ENCODE results near the gene GLYR1. TPM values are rescaled to one million over a fixed set of nuclear protein-coding genes. Genes with fewer than 3 reads are reported as not detected.

Gene GLYR1
- total RNA-seq, 1 donor from 2014 or later: 133 TPM

- Mint-ChIP-seq H3K36me3 (ENCODE audit: low read depth) (no peaks in the 10 kb centered on the region), H3K9me3 (no peaks in the 10 kb centered on the region), H3K27ac (ENCODE audit: unreplicated experiment) (peak overlapping the region; percentile 64), H3K4me3 (peak overlapping the region; percentile 92), H3K4me1 (peaks cover 28% of the 10 kb centered on the region), H3K27me3 (ENCODE audit: low read depth) (no peaks in the 10 kb centered on the region)
- TF ChIP-seq CTCF (conservative IDR thresholded peaks at IDR 0.05): no peak
- no peak for DNase-seq (ENCODE audit: low read depth, low spot score)
Measured at GRCh38 chr16:4765511-4766474, 81.3 kb downstream of the GLYR1 start.

GRCh38 chr16:4763791-4764190 is 83.3 kb downstream of the GLYR1 start:
- no peak for TF ChIP-seq CTCF (conservative IDR thresholded peaks at IDR 0.05)
- H3K4me3 Mint-ChIP-seq: peak overlapping the region; percentile 47
- no peaks in the 10 kb centered on the region for H3K9me3 Mint-ChIP-seq
- peaks cover 20% of the 10 kb centered on the region for H3K4me1 Mint-ChIP-seq
- H3K27ac Mint-ChIP-seq (ENCODE audit: unreplicated experiment): no peak overlapping the region
- no peaks in the 10 kb centered on the region for H3K36me3 Mint-ChIP-seq (ENCODE audit: low read depth)
- no peak for DNase-seq (ENCODE audit: low read depth, low spot score)
- no peaks in the 10 kb centered on the region for H3K27me3 Mint-ChIP-seq (ENCODE audit: low read depth)

GRCh38 chr16:4762205-4762604 is 84.9 kb downstream of the GLYR1 start:
- Mint-ChIP-seq H3K4me3 (no peak overlapping the region), H3K27me3 (ENCODE audit: low read depth) (no peaks in the 10 kb centered on the region), H3K4me1 (peaks cover 11% of the 10 kb centered on the region), H3K27ac (ENCODE audit: unreplicated experiment) (no peak overlapping the region), H3K9me3 (no peaks in the 10 kb centered on the region), H3K36me3 (ENCODE audit: low read depth) (peaks cover 3% of the 10 kb centered on the region)
- TF ChIP-seq CTCF (conservative IDR thresholded peaks at IDR 0.05): no peak
- DNase-seq (ENCODE audit: low read depth, low spot score): no peak

GRCh38 chr16:4760221-4760910 is 86.7 kb downstream of the GLYR1 start:
- no peak for TF ChIP-seq CTCF (conservative IDR thresholded peaks at IDR 0.05)
- no peaks in the 10 kb centered on the region for H3K27me3 Mint-ChIP-seq (ENCODE audit: low read depth)
- no peaks in the 10 kb centered on the region for H3K4me1 Mint-ChIP-seq
- peak overlapping the region; percentile 44 for H3K4me3 Mint-ChIP-seq
- H3K36me3 Mint-ChIP-seq (ENCODE audit: low read depth): peaks cover 9% of the 10 kb centered on the region
- DNase-seq (ENCODE audit: low read depth, low spot score): no peak
- H3K9me3 Mint-ChIP-seq: peaks cover 2% of the 10 kb centered on the region
- H3K27ac Mint-ChIP-seq (ENCODE audit: unreplicated experiment): no peak overlapping the region

DNA sequence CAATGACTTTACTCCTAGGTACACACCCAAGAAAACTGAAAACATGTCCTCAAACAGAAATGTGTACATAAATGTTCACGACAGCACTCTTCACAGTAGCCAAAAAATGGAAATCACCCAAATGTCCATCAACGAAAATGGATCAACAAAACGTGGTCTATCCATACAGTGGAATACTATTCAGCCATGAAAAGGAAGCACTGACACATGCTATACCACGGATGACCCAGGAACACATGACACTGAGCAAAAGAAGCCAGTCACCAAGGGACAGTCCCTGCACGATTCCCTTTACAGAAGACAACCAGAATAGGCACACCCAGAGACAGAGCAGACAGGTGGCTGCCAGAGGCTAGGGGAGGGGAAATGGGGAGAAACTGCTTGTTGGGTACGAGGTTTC is 91.4 kb downstream of the GLYR1 start:
- no peak for DNase-seq (ENCODE audit: low read depth, low spot score)
- TF ChIP-seq CTCF (conservative IDR thresholded peaks at IDR 0.05): no peak
- no peaks in the 10 kb centered on the region for H3K27me3 Mint-ChIP-seq (ENCODE audit: low read depth)
- H3K4me1 Mint-ChIP-seq: no peaks in the 10 kb centered on the region
- no peak overlapping the region for H3K4me3 Mint-ChIP-seq
- peaks cover 2% of the 10 kb centered on the region for H3K9me3 Mint-ChIP-seq
- no peak overlapping the region for H3K27ac Mint-ChIP-seq (ENCODE audit: unreplicated experiment)
- peaks cover 13% of the 10 kb centered on the region for H3K36me3 Mint-ChIP-seq (ENCODE audit: low read depth)
